Psoas muscle (tissue), 8 donors: ENCODE measurements around the gene NCOR1. TPM values are rescaled to one million over a fixed set of nuclear protein-coding genes. Genes with fewer than 3 reads are reported as not detected.

Experiments
- ATAC-seq, 4 donors: fragments of 200-7000 bp; cut with Tn5 transposase; one replicate each; pipeline ENCODE4 v1.9.1; 2020; ENCODE audit warnings: moderate library complexity in 3 of 4, mild to moderate bottlenecking in 2 of 4
- DNase-seq, 2 donors: peaks; one replicate each; pipeline ENCODE4 v3.0.0-alpha.2; 2020
- H3K27ac ChIP-seq: fragments of 200-600 bp; one replicate; pipeline ENCODE4 v1.8.0; 2022
- H3K27me3 ChIP-seq, 3 donors: fragments of 200-600 bp in 1 of 3; one replicate each; pipeline versions ENCODE4 v1.6.1 to v1.8.0; 2013 to 2022; ENCODE audit warnings: low read length in 2 of 3, mild to moderate bottlenecking in 2 of 3, moderate library complexity in 1 of 3; ENCODE audit not compliant: insufficient read depth in 3 of 3
- H3K36me3 ChIP-seq, 2 donors: fragments of 200-600 bp in 1 of 2; one replicate each; pipeline versions ENCODE4 v1.6.1 to v1.8.0; 2013 to 2022; ENCODE audit warnings: low read depth in 1 of 2, mild to moderate bottlenecking in 1 of 2, moderate library complexity in 1 of 2; ENCODE audit not compliant: insufficient read depth in 1 of 2
- H3K4me1 ChIP-seq: fragments of 200-600 bp; one replicate; pipeline ENCODE4 v1.8.0; 2022
- H3K4me3 ChIP-seq: fragments of 200-600 bp; one replicate; pipeline ENCODE4 v1.8.0; 2022; ENCODE audit warnings: mild to moderate bottlenecking
- H3K9me3 ChIP-seq: fragments of 200-600 bp; one replicate; pipeline ENCODE4 v1.8.0; 2022
- WGBS, 3 donors: extraction: QIAGEN DNeasy Blood & Tissue Kit; methylation state at CpG; one replicate each; pipeline versions ENCODE4 v1.1.6 to v1.1.7; 2013; 5-methylcytosine and 5-hydroxymethylcytosine counted together
- intact Hi-C, 2 donors: fragments of 100-400 bp; cut with DNase I; formaldehyde crosslinking; loops; one replicate each; pipeline versions ENCODE4 v1.11.0 to v1.14.2; 2022
- polyA plus RNA-seq, 3 donors: library from polyadenylated mRNA; stranded (reverse); fragments of 200-250 nt; gene quantifications; one replicate each; pipeline ENCODE4 v1.2.3, GENCODE V29; 2013
- total RNA-seq, 4 donors: library from RNA; stranded (reverse); fragmentation: NEBNext Ultra II Directional in 2 of 4; extraction: Animal tissue kit (Norgen Biotek cat#: 25700) in 2 of 4; gene quantifications; one replicate each; pipeline versions ENCODE4 v1.2.1 to v1.2.4, GENCODE V29; 2021 to 2023
- TF ChIP-seq, protein P1 (sequence below): fragments of 200-600 bp; IDR thresholded peaks from one replicate; pipeline ENCODE4 v1.8.0; 2022; ENCODE audit warnings: antibody characterized with exemption
- donor health status: healthy with polysubstance abuse.
- donor health status: DM: no; HTN: no; CAD: no; lungs with moderate emphysema.
- donor health status: Bipolar disorder and iron deficiency.
- donor health status: healthy.
- donor health status: DM: yes; HTN: yes; CAD: no.
- donor health status: DM: no; HTN: no; CAD: no.
- donor health status: DM: no; HTN: no; CAD: no.
- donor health status: DM: yes; HTN: yes; CAD: no.

The NCOR1 gene
- total and polyA plus RNA-seq, 7 donors, result 22.8 to 102 (median 78.8) TPM

GRCh38 chr17:15981646-15982580, 233.4 kb downstream of the NCOR1 start:
- 77 to 84% (median 82%) methylated on average over 5 of the region's 5 CpGs for WGBS, 3 donors
- intact Hi-C loops, result no loop called here
- H3K9me3 ChIP-seq, result no peaks in the 10 kb centered on the region
- H3K27me3 ChIP-seq, result no peaks in the 10 kb centered on the region
- ATAC-seq, result no peak
- H3K4me3 ChIP-seq, result no peak overlapping the region
- TF ChIP-seq, protein P1, sequence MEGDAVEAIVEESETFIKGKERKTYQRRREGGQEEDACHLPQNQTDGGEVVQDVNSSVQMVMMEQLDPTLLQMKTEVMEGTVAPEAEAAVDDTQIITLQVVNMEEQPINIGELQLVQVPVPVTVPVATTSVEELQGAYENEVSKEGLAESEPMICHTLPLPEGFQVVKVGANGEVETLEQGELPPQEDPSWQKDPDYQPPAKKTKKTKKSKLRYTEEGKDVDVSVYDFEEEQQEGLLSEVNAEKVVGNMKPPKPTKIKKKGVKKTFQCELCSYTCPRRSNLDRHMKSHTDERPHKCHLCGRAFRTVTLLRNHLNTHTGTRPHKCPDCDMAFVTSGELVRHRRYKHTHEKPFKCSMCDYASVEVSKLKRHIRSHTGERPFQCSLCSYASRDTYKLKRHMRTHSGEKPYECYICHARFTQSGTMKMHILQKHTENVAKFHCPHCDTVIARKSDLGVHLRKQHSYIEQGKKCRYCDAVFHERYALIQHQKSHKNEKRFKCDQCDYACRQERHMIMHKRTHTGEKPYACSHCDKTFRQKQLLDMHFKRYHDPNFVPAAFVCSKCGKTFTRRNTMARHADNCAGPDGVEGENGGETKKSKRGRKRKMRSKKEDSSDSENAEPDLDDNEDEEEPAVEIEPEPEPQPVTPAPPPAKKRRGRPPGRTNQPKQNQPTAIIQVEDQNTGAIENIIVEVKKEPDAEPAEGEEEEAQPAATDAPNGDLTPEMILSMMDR, result no peak
- no peaks in the 10 kb centered on the region for H3K4me1 ChIP-seq
- DNase-seq, result no peak
- H3K27ac ChIP-seq, result no peak overlapping the region
- peaks cover 23 to 86% of the 10 kb centered on the region in 2 donors for H3K36me3 ChIP-seq

GRCh38 chr17:15981208-15981607, 234.1 kb downstream of the NCOR1 start:
- Histone ChIP-seq H3K4me3 (no peak overlapping the region), H3K9me3 (no peaks in the 10 kb centered on the region), H3K4me1 (no peaks in the 10 kb centered on the region), H3K36me3 (peaks cover 29 to 86% of the 10 kb centered on the region in 2 donors), H3K27me3 (no peaks in the 10 kb centered on the region), H3K27ac (no peak overlapping the region)
- intact Hi-C loops, result no loop called here
- no peak for ATAC-seq
- no peak for DNase-seq
- TF ChIP-seq, protein P1, result no peak
- 51 to 65% (median 62%) methylated on average over 2 of the region's 2 CpGs for WGBS, 3 donors

Other genes with a start within 250 kb of the NCOR1 start
- 10 to 100 TPM; 29.1 to 46.6 (median 38.0) TPM for gene ZSWIM7, start 215.8 kb downstream of the NCOR1 start, total RNA-seq
- 10 to 100 TPM; 32.8 to 78.0 (median 70.0) TPM for gene ZSWIM7, start 215.8 kb downstream of the NCOR1 start, polyA plus RNA-seq
- gene TTC19, start 215.7 kb downstream of the NCOR1 start, total RNA-seq, result 10 to 100 TPM; 16.5 to 31.5 (median 29.0) TPM
- 10 to 100 TPM; 17.6 to 34.2 (median 19.2) TPM for gene TTC19, start 215.7 kb downstream of the NCOR1 start, polyA plus RNA-seq
- 10 to 100 TPM in 1 of 4 donors, 1 to 10 TPM in 3; 6.7 to 13.2 (median 7.7) TPM for gene PIGL, start 1.7 kb upstream of the NCOR1 start, total RNA-seq
- 10 to 100 TPM in 1 of 3 donors, 1 to 10 TPM in 2; 3.8 to 13.0 (median 8.3) TPM for gene PIGL, start 1.7 kb upstream of the NCOR1 start, polyA plus RNA-seq
- gene CENPV, start 137.9 kb upstream of the NCOR1 start, total RNA-seq, result 10 to 100 TPM; 29.6 to 44.3 (median 34.1) TPM
- 10 to 100 TPM; 36.5 to 68.3 (median 42.6) TPM for gene CENPV, start 137.9 kb upstream of the NCOR1 start, polyA plus RNA-seq
- 1,000 to 10,000 TPM; 1,704 to 3,203 (median 2,212) TPM for gene UBB, start 165.6 kb upstream of the NCOR1 start, total RNA-seq
- gene UBB, start 165.6 kb upstream of the NCOR1 start, polyA plus RNA-seq, result 1,000 to 10,000 TPM in 2 of 3 donors, 100 to 1,000 TPM in 1; 700 to 1,893 (median 1,030) TPM
- gene TRPV2, start 200.0 kb upstream of the NCOR1 start, total RNA-seq, result 10 to 100 TPM in 1 of 4 donors, 1 to 10 TPM in 3; 3.9 to 10.3 (median 6.7) TPM
- 1 to 10 TPM; 1.6 to 3.8 (median 3.4) TPM for gene TRPV2, start 200.0 kb upstream of the NCOR1 start, polyA plus RNA-seq